A673 (cell line): ENCODE measurements around the gene TMEM203.

Experiments used
- EZH2 ChIP-seq: fragments of 200-600 bp; sonication (generic); IDR thresholded peaks from 2 replicates; pipeline ENCODE4 v1.6.1; 2017; ENCODE audit warnings: borderline replicate concordance, low read depth, mild to moderate bottlenecking, mixed read lengths, antibody characterized with exemption, low read length; ENCODE audit not compliant: poor library complexity, severe bottlenecking
- TF ChIP-seq, protein P1 (sequence below): fragments of 300-800, 200-600 bp; sonication (generic); conservative IDR thresholded peaks from 2 replicates; pipeline ENCODE4 v1.5.1; 2017; ENCODE audit warnings: low read depth, mild to moderate bottlenecking, antibody characterized with exemption, low read length, moderate library complexity, mixed read lengths

DNA sequence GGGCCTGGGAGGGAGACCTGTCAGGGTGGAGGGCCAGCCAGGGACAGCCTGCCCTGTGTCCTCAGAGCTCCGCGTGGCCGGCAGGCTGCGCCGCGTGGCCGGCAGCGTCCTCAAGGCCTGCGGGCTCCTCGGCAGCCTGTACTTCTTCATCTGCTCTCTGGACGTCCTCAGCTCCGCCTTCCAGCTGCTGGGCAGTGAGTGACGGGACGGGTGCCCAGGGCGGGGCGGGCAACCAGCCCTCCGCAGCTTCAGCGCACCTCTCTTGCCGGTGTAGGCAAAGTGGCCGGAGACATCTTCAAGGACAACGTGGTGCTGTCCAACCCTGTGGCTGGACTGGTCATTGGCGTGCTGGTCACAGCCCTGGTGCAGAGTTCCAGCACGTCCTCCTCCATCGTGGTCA is 27.1 kb upstream of the TMEM203 start:
- TF ChIP-seq, protein P1, sequence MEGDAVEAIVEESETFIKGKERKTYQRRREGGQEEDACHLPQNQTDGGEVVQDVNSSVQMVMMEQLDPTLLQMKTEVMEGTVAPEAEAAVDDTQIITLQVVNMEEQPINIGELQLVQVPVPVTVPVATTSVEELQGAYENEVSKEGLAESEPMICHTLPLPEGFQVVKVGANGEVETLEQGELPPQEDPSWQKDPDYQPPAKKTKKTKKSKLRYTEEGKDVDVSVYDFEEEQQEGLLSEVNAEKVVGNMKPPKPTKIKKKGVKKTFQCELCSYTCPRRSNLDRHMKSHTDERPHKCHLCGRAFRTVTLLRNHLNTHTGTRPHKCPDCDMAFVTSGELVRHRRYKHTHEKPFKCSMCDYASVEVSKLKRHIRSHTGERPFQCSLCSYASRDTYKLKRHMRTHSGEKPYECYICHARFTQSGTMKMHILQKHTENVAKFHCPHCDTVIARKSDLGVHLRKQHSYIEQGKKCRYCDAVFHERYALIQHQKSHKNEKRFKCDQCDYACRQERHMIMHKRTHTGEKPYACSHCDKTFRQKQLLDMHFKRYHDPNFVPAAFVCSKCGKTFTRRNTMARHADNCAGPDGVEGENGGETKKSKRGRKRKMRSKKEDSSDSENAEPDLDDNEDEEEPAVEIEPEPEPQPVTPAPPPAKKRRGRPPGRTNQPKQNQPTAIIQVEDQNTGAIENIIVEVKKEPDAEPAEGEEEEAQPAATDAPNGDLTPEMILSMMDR, result no peak
- no peak for TF ChIP-seq EZH2
